ENCODE data around the gene ZNF763. TPM values are rescaled to one million over a fixed set of nuclear protein-coding genes. Genes with fewer than 3 reads are reported as not detected.

ZNF763 gene
- polyA plus RNA-seq, 1 of the 3 experiments (the other 2 are of a cell fraction): 0.72 TPM

GRCh38 chr19:11948646-11949045, 16.2 kb upstream of the ZNF763 start:
- no peaks in the 10 kb centered on the region for H3K27me3 ChIP-seq (ENCODE audit: insufficient read depth)
- H3K9me2 ChIP-seq: no peaks in the 10 kb centered on the region
- H2AFZ ChIP-seq (ENCODE audit: low read depth): no peak overlapping the region
- H3K9ac ChIP-seq: no peak overlapping the region
- TF ChIP-seq SIN3A (IDR thresholded peaks at IDR 0.05; ENCODE audit: borderline replicate concordance, low read depth, low read length) (no peak), GATA2 (CRISPR knock-in tag; IDR thresholded peaks at IDR 0.05) (no peak), JUND (IDR thresholded peaks at IDR 0.05) (no peak), POLR2AphosphoS5 (IDR thresholded peaks at IDR 0.05; ENCODE audit: low read depth, low read length) (no peak), YY1 (IDR thresholded peaks at IDR 0.05; ENCODE audit: low read depth) (no peak), NRF1 (IDR thresholded peaks at IDR 0.05; ENCODE audit: low read depth, low read length) (no peak), RCOR1 (IDR thresholded peaks at IDR 0.05; ENCODE audit: low read length) (no peak), CHD2 (IDR thresholded peaks at IDR 0.05; ENCODE audit: low read length, partially characterized antibody) (no peak), EZH2phosphoT487 (IDR thresholded peaks at IDR 0.05; ENCODE audit: borderline replicate concordance, low read depth) (no peak)
- TF ChIP-seq, protein P1, sequence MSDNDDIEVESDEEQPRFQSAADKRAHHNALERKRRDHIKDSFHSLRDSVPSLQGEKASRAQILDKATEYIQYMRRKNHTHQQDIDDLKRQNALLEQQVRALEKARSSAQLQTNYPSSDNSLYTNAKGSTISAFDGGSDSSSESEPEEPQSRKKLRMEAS (IDR thresholded peaks at IDR 0.05; ENCODE audit: low read depth): no peak
- TF ChIP-seq, protein P2, sequence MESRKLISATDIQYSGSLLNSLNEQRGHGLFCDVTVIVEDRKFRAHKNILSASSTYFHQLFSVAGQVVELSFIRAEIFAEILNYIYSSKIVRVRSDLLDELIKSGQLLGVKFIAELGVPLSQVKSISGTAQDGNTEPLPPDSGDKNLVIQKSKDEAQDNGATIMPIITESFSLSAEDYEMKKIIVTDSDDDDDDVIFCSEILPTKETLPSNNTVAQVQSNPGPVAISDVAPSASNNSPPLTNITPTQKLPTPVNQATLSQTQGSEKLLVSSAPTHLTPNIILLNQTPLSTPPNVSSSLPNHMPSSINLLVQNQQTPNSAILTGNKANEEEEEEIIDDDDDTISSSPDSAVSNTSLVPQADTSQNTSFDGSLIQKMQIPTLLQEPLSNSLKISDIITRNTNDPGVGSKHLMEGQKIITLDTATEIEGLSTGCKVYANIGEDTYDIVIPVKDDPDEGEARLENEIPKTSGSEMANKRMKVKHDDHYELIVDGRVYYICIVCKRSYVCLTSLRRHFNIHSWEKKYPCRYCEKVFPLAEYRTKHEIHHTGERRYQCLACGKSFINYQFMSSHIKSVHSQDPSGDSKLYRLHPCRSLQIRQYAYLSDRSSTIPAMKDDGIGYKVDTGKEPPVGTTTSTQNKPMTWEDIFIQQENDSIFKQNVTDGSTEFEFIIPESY (IDR thresholded peaks at IDR 0.05; ENCODE audit: borderline replicate concordance, low read depth): no peak
- TF ChIP-seq, protein P3, sequence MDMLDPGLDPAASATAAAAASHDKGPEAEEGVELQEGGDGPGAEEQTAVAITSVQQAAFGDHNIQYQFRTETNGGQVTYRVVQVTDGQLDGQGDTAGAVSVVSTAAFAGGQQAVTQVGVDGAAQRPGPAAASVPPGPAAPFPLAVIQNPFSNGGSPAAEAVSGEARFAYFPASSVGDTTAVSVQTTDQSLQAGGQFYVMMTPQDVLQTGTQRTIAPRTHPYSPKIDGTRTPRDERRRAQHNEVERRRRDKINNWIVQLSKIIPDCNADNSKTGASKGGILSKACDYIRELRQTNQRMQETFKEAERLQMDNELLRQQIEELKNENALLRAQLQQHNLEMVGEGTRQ (IDR thresholded peaks at IDR 0.05; ENCODE audit: borderline replicate concordance, low read depth, low read length): no peak
- TF ChIP-seq, protein P4, sequence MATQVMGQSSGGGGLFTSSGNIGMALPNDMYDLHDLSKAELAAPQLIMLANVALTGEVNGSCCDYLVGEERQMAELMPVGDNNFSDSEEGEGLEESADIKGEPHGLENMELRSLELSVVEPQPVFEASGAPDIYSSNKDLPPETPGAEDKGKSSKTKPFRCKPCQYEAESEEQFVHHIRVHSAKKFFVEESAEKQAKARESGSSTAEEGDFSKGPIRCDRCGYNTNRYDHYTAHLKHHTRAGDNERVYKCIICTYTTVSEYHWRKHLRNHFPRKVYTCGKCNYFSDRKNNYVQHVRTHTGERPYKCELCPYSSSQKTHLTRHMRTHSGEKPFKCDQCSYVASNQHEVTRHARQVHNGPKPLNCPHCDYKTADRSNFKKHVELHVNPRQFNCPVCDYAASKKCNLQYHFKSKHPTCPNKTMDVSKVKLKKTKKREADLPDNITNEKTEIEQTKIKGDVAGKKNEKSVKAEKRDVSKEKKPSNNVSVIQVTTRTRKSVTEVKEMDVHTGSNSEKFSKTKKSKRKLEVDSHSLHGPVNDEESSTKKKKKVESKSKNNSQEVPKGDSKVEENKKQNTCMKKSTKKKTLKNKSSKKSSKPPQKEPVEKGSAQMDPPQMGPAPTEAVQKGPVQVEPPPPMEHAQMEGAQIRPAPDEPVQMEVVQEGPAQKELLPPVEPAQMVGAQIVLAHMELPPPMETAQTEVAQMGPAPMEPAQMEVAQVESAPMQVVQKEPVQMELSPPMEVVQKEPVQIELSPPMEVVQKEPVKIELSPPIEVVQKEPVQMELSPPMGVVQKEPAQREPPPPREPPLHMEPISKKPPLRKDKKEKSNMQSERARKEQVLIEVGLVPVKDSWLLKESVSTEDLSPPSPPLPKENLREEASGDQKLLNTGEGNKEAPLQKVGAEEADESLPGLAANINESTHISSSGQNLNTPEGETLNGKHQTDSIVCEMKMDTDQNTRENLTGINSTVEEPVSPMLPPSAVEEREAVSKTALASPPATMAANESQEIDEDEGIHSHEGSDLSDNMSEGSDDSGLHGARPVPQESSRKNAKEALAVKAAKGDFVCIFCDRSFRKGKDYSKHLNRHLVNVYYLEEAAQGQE (IDR thresholded peaks at IDR 0.05; ENCODE audit: low read depth, low read length): no peak
- WGBS (ENCODE audit: low lambda C conversion rate): 87% methylated on average over 3 of the region's 3 CpGs
- H3K9me3 ChIP-seq: peaks cover 39% of the 10 kb centered on the region
- H3F3A ChIP-seq (replicated peaks; ENCODE audit: insufficient read depth): peaks cover 13% of the 10 kb centered on the region
- no peaks in the 10 kb centered on the region for H4K20me1 ChIP-seq (ENCODE audit: insufficient read depth)
- no peak overlapping the region; a peak in 1 of 4 replicates for H3K4me3 ChIP-seq (ENCODE audit: low read depth in 2 of 2, low read length in 1 of 2)
- ChIA-PET POLR2A (no interaction called here), CTCF (interaction anchor here (1.5 kb wide), 1 partner anchor 40 kb away, joined by 4 read pairs; no protein-coding TSS in a partner anchor)
- H3K79me2 ChIP-seq (ENCODE audit: insufficient read depth): peaks cover 3% of the 10 kb centered on the region; the same call in 1 of the 2 replicates
- H3K4me1 ChIP-seq (ENCODE audit: control insufficient read depth in 1 of 2, insufficient read depth in 2 of 2, low read depth in 1 of 2, low read length in 1 of 2): no peaks in the 10 kb centered on the region
- DNase-seq: no peak
- peaks cover 29 to 56% of the 10 kb centered on the region in 2 experiments for H3K36me3 ChIP-seq (replicated peaks in 1 of 2; ENCODE audit: control insufficient read depth in 1 of 2, insufficient read depth in 2 of 2, low read length in 1 of 2)
- no peak overlapping the region for H3K4me2 ChIP-seq
- H3K27ac ChIP-seq (ENCODE audit: low read depth in 2 of 2, low read length in 1 of 2): no peak overlapping the region
